SK-N-SH treated with all-trans-retinoic acid at 6 μM for 48 hours (cell line): ENCODE data around the gene TMEM240.
"Not testable (repeated sequence)": the region's sequence is repeated elsewhere in the genome, so short reads cannot be mapped to it uniquely, and the experiment has no call there.

Experiments used
- ATAC-seq: fragments of 200-7000 bp; cut with Tn5 transposase; 3 replicates; pipeline ENCODE4 v1.9.1; 2020; ENCODE audit warnings: mild to moderate bottlenecking, moderate library complexity
- BACH2 ChIP-seq: fragments of 250-450 bp; sonication (Bioruptor Pico); IDR thresholded peaks from 2 replicates; pipeline ENCODE4 v1.9.0; 2021; ENCODE audit warnings: mild to moderate bottlenecking, borderline replicate concordance
- CREB5 ChIP-seq: fragments of 250-450 bp; sonication (Bioruptor Pico); IDR thresholded peaks from 2 replicates; pipeline ENCODE4 v1.5.1; 2020; ENCODE audit warnings: low read depth, mild to moderate bottlenecking, moderate library complexity
- CSDC2 ChIP-seq: fragments of 250-450 bp; sonication (Bioruptor Pico); IDR thresholded peaks from 2 replicates; pipeline ENCODE4 v1.5.0; 2020; ENCODE audit warnings: mild to moderate bottlenecking, moderate library complexity
- GLIS3 ChIP-seq: fragments of 250-450 bp; sonication (Bioruptor Pico); IDR thresholded peaks from 2 replicates; pipeline ENCODE4 v1.5.0; 2020; ENCODE audit warnings: mild to moderate bottlenecking, moderate library complexity
- ISL1 ChIP-seq: fragments of 250-450 bp; sonication (Bioruptor Pico); IDR thresholded peaks from 2 replicates; pipeline ENCODE4 v2.1.2; 2022; ENCODE audit warnings: mild to moderate bottlenecking, moderate library complexity
- OSR1 ChIP-seq: fragments of 250-450 bp; sonication (Bioruptor Pico); IDR thresholded peaks from 2 replicates; pipeline ENCODE4 v1.8.0; 2022; ENCODE audit warnings: moderate library complexity, mild to moderate bottlenecking, inconsistent platforms
- PATZ1 ChIP-seq: fragments of 250-450 bp; sonication (Bioruptor Pico); IDR thresholded peaks from 2 replicates; pipeline ENCODE4 v1.8.0; 2020; ENCODE audit warnings: mild to moderate bottlenecking, moderate library complexity, borderline replicate concordance
- PPARA ChIP-seq: fragments of 250-450 bp; sonication (Bioruptor Pico); IDR thresholded peaks from 2 replicates; pipeline ENCODE4 v1.5.0; 2020; ENCODE audit warnings: mild to moderate bottlenecking, borderline replicate concordance
- RARB ChIP-seq: fragments of 250-450 bp; sonication (Bioruptor Pico); IDR thresholded peaks from 2 replicates; pipeline ENCODE4 v1.8.0; 2021; ENCODE audit warnings: mild to moderate bottlenecking, moderate library complexity
- SNAI2 ChIP-seq: fragments of 250-450 bp; sonication (Bioruptor Pico); IDR thresholded peaks from 2 replicates; pipeline ENCODE4 v1.5.0; 2020; ENCODE audit warnings: mild to moderate bottlenecking, moderate library complexity
- ZC3H10 ChIP-seq: fragments of 250-450 bp; sonication (Bioruptor Pico); IDR thresholded peaks from 2 replicates; pipeline ENCODE4 v1.5.1; 2021; ENCODE audit warnings: mild to moderate bottlenecking, moderate library complexity
- ZFP3 ChIP-seq: fragments of 250-450 bp; sonication (Bioruptor Pico); IDR thresholded peaks from 2 replicates; pipeline ENCODE4 v1.5.0; 2020; ENCODE audit warnings: mild to moderate bottlenecking, moderate library complexity
- ZFP30 ChIP-seq: fragments of 450-650 bp; formaldehyde crosslinking; IDR thresholded peaks from 2 replicates; pipeline ENCODE4 v1.5.0; 2022; ENCODE audit warnings: mild to moderate bottlenecking, moderate library complexity
- ZNF565 ChIP-seq: fragments of 450-650 bp; formaldehyde crosslinking; conservative IDR thresholded peaks from 2 replicates; pipeline ENCODE4 v1.5.0; 2020; ENCODE audit warnings: low read depth, mild to moderate bottlenecking, moderate library complexity
- ZNF70 ChIP-seq: fragments of 450-650 bp; formaldehyde crosslinking; IDR thresholded peaks from 2 replicates; pipeline ENCODE4 v1.5.0; 2020; ENCODE audit warnings: mild to moderate bottlenecking, moderate library complexity
- ZNF8 ChIP-seq: fragments of 450-650 bp; formaldehyde crosslinking; IDR thresholded peaks from 2 replicates; pipeline ENCODE4 v1.5.0; 2020; ENCODE audit warnings: mild to moderate bottlenecking, moderate library complexity
- TF ChIP-seq, protein P1 (sequence below): fragments of 250-450 bp; sonication (Bioruptor Pico); IDR thresholded peaks from 2 replicates; pipeline ENCODE4 v1.5.1; 2021; ENCODE audit warnings: mild to moderate bottlenecking, moderate library complexity
- TF ChIP-seq, protein P2 (sequence below): fragments of 250-450 bp; sonication (Bioruptor Pico); IDR thresholded peaks from 2 replicates; pipeline ENCODE4 v1.5.0; 2020; ENCODE audit warnings: mild to moderate bottlenecking, moderate library complexity

TMEM240 gene

GRCh38 chr1:1559066-1559465 is 18.6 kb upstream of the TMEM240 start:
- ATAC-seq: no peak
- TF ChIP-seq, protein P1, sequence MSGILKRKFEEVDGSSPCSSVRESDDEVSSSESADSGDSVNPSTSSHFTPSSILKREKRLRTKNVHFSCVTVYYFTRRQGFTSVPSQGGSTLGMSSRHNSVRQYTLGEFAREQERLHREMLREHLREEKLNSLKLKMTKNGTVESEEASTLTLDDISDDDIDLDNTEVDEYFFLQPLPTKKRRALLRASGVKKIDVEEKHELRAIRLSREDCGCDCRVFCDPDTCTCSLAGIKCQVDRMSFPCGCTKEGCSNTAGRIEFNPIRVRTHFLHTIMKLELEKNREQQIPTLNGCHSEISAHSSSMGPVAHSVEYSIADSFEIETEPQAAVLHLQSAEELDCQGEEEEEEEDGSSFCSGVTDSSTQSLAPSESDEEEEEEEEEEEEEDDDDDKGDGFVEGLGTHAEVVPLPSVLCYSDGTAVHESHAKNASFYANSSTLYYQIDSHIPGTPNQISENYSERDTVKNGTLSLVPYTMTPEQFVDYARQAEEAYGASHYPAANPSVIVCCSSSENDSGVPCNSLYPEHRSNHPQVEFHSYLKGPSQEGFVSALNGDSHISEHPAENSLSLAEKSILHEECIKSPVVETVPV: no peak
- TF ChIP-seq BACH2 (CRISPR knock-in tag) (no peak), ZNF70 (CRISPR knock-in tag) (no peak), ISL1 (CRISPR knock-in tag) (no peak), CSDC2 (no peak), PPARA (CRISPR knock-in tag) (no peak), PATZ1 (CRISPR knock-in tag) (no peak), ZC3H10 (CRISPR knock-in tag) (no peak)
- TF ChIP-seq, protein P2, sequence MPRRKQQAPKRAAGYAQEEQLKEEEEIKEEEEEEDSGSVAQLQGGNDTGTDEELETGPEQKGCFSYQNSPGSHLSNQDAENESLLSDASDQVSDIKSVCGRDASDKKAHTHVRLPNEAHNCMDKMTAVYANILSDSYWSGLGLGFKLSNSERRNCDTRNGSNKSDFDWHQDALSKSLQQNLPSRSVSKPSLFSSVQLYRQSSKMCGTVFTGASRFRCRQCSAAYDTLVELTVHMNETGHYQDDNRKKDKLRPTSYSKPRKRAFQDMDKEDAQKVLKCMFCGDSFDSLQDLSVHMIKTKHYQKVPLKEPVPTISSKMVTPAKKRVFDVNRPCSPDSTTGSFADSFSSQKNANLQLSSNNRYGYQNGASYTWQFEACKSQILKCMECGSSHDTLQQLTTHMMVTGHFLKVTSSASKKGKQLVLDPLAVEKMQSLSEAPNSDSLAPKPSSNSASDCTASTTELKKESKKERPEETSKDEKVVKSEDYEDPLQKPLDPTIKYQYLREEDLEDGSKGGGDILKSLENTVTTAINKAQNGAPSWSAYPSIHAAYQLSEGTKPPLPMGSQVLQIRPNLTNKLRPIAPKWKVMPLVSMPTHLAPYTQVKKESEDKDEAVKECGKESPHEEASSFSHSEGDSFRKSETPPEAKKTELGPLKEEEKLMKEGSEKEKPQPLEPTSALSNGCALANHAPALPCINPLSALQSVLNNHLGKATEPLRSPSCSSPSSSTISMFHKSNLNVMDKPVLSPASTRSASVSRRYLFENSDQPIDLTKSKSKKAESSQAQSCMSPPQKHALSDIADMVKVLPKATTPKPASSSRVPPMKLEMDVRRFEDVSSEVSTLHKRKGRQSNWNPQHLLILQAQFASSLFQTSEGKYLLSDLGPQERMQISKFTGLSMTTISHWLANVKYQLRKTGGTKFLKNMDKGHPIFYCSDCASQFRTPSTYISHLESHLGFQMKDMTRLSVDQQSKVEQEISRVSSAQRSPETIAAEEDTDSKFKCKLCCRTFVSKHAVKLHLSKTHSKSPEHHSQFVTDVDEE: no peak
- TF ChIP-seq, all 23 proteins: peak for 0

DNA sequence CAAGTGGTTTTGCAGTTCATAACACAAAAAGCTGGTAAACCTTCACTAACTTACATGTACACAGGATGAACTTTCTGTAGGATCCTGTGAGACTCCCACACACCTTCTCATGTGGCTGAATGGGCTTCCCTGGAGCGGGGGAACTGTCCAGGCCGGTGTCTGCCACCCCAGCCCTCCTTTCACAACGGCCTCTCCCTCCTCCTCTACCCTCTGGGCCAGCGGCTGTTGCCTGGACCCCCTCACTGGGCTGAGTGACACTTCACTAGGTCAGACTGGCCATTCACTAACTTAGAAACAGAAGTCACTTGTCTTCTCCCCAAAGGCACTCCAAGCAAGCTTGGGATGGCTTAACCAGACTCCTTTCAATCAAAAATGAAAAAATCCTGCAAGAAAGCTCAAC is 18.2 kb upstream of the TMEM240 start:
- no peak for ATAC-seq
- no peak for TF ChIP-seq ISL1 (CRISPR knock-in tag)
- no peak for TF ChIP-seq SNAI2
- TF ChIP-seq RARB (CRISPR knock-in tag): no peak
- TF ChIP-seq, protein P1: no peak
- TF ChIP-seq ZNF70 (CRISPR knock-in tag): no peak
- TF ChIP-seq CSDC2: no peak
- no peak for TF ChIP-seq GLIS3 (CRISPR knock-in tag)
- no peak for TF ChIP-seq ZNF565 (CRISPR knock-in tag)
- TF ChIP-seq ZC3H10 (CRISPR knock-in tag): no peak
- TF ChIP-seq, protein P2: no peak
- no peak for TF ChIP-seq ZFP30 (CRISPR knock-in tag)
- TF ChIP-seq OSR1: no peak
- TF ChIP-seq ZNF8 (CRISPR knock-in tag): no peak

GRCh38 chr1:1557688-1558087 is 17.3 kb upstream of the TMEM240 start:
- not testable (repeated sequence) for ATAC-seq

- not testable (repeated sequence) for ATAC-seq
Observed at GRCh38 chr1:1556961-1557360, 16.5 kb upstream of the TMEM240 start.

DNA sequence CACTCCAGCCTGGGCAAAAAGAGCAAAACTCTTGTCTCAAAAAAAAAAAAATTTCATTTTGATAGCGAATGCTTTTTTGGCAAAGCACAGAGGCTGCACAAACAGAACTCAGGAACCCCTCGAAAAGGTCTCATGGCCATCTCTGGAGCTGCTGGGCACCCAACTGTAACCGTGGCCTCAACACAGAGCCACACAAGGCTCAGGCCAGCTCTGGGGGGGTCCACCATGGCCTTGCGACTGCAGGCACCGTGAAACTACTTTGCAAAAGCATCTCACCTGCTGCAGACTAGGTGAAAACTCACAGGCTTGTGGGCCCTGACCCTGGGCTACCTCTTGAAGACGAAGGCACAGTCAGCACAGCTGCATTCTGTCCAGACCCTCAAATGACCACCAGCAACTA is 16.1 kb upstream of the TMEM240 start:
- ATAC-seq: no peak
- TF ChIP-seq CREB5 (CRISPR knock-in tag) (no peak), ZNF8 (CRISPR knock-in tag) (no peak), ZFP3 (CRISPR knock-in tag) (no peak), ZC3H10 (CRISPR knock-in tag) (no peak), ISL1 (CRISPR knock-in tag) (no peak), BACH2 (CRISPR knock-in tag) (no peak)
- TF ChIP-seq, protein P2: no peak
